Thymus (tissue), 11 donors: ENCODE results near the gene CEP164. TPM values are rescaled to one million over a fixed set of nuclear protein-coding genes. Genes with fewer than 3 reads are reported as not detected.

ENCODE experiments used
- DNase-seq, 9 donors: peaks; one replicate each; pipeline ENCODE4 v3.0.0-alpha.2; 2013; ENCODE audit warnings: low spot score in 9 of 9, low read depth in 6 of 9, missing footprints in 1 of 9
- H3K27ac ChIP-seq, 2 donors: one replicate each; pipeline ENCODE4 v1.5.1; 2013; ENCODE audit warnings: control low read depth in 1 of 2, low read depth in 1 of 2, low read length in 1 of 2, mild to moderate bottlenecking in 1 of 2, moderate library complexity in 1 of 2
- H3K27me3 ChIP-seq, 2 donors: one replicate each; pipeline ENCODE4 v1.5.1; 2013; ENCODE audit warnings: low read length in 1 of 2; ENCODE audit not compliant: control insufficient read depth in 2 of 2, insufficient read depth in 1 of 2
- H3K36me3 ChIP-seq, 2 donors: one replicate each; pipeline ENCODE4 v1.5.1; 2013; ENCODE audit warnings: low read length in 1 of 2, mild to moderate bottlenecking in 1 of 2, moderate library complexity in 1 of 2; ENCODE audit not compliant: control insufficient read depth in 2 of 2, insufficient read depth in 2 of 2
- H3K4me1 ChIP-seq, 2 donors: one replicate each; pipeline ENCODE4 v1.5.1; 2013; ENCODE audit warnings: low read length in 2 of 2; ENCODE audit not compliant: control insufficient read depth in 2 of 2, insufficient read depth in 2 of 2
- H3K4me3 ChIP-seq, 2 donors: one replicate each; pipeline ENCODE4 v1.5.1; 2013; ENCODE audit warnings: low read length in 2 of 2, control low read depth in 1 of 2, mild to moderate bottlenecking in 1 of 2
- H3K9me3 ChIP-seq, 2 donors: one replicate each; pipeline ENCODE4 v1.5.1; 2013; ENCODE audit warnings: low read length in 1 of 2, mild to moderate bottlenecking in 1 of 2; ENCODE audit not compliant: control insufficient read depth in 2 of 2, insufficient read depth in 1 of 2
- WGBS: extraction: QIAGEN DNeasy Blood & Tissue Kit; methylation state at CpG from one replicate; pipeline ENCODE4 v1.1.7; 2013; 5-methylcytosine and 5-hydroxymethylcytosine counted together
- polyA plus RNA-seq: library from polyadenylated mRNA; stranded (reverse); fragments of 200-250 nt; gene quantifications from one replicate; pipeline ENCODE4 v1.2.3, GENCODE V29; 2013
- total RNA-seq: library from RNA; stranded (reverse); fragments of 120-200 nt; gene quantifications from one replicate; pipeline ENCODE4 v1.2.4, GENCODE V29; 2013
- donor health status: healthy.

CEP164 gene
- total and polyA plus RNA-seq, 2 donors, result 12.0 to 24.8 TPM

DNA sequence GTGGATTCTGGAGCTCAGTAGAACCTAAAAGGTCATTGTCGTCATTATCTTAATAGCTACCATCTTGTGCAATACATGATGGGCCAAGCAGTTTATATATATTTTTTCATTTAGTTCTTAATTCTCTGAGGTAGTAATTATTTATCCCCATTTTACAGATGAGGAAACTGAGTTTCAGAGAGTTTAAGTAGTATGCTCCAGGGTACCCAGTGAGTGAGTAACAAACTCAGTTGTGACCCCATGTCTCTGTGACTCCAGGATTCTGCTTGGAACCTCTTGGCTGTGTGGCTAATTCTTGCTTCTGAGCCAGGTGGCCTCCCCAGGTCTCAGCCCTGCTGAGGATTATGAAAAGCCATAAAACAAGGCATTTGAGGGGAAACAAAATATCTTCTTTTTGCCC is 82.6 kb downstream of the CEP164 start:
- DNase-seq, result no peak
- Histone ChIP-seq H3K4me3 (no peak overlapping the region), H3K4me1 (no peaks in the 10 kb centered on the region), H3K36me3 (peaks cover under 1 to 24% of the 10 kb centered on the region in 2 donors), H3K9me3 (peaks cover 1 to 3% of the 10 kb centered on the region in 2 donors), H3K27ac (no peak overlapping the region), H3K27me3 (no peaks in the 10 kb centered on the region)
- WGBS, result 98% methylated on average over 1 of the region's 1 CpG

DNA sequence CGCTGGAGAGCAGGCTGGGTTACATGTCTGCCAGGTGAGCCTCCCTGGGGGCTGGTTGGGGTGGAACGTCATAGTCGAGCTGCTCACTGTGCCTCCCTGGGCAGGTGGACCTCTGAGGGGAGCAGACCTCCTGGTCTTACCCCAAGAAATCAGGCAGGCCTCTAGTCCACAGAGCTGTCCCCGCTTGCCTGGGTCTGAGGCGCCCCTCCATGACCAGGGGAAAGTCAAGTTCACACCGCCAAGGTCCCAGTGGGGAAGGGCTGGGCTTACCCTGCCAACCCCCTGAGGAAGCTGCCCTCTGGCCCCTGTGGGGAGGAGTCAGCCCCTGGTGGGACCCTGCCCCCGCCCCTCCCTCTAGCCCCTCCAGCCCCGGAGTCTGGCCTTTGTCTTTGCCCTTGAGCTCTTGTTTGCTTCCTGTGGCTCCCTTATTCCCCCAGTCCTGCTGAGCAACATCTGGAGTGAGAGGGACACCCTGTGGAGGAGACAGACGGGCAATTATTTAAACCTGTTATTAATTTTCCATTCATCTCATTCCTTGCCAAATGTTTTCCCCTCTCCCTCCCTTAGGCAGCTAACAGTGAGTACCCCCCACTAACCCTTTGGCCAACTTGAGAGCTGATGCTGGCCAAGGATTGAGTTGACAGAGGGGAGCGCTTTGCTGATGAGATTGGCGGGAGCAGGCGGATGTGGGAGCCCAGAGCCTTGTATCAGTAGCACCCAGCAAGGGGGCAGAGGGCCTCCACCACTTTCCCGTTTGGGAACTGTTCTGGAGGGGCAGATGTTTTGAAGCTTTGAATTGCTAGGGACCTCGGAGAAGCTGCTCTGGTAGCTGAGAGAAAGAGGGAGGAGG is 83.4 kb downstream of the CEP164 start:
- WGBS, result 96% methylated on average over 14 of the region's 14 CpGs
- peaks cover 0 to 24% of the 10 kb centered on the region in 2 donors for H3K36me3 ChIP-seq
- DNase-seq, result no peak

DNA sequence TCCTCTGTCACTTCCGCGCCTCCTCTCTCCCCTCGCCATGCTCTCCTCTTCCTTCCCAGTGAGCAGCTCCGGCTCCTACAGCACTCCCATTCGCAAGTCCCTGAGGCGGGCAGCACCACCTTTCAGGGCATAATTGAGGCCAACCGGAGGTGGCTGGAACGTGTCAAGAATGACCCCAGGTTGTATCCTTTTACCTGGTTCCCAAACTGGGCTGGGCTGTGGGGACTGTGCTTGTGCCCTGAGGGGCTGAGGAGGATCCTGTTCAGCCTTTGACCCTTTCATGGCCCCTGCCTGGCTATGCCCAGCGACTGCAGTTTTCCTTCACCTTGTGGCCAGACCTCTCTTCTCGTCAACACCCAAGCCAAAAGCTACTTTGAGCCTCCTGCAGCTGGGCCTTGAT is 84.1 kb downstream of the CEP164 start:
- peaks cover 0 to 24% of the 10 kb centered on the region in 2 donors for H3K36me3 ChIP-seq

More for the DNA sequence above, 83.4 kb downstream of the CEP164 start:
- Histone ChIP-seq H3K4me3 (no peak overlapping the region), H3K4me1 (no peaks in the 10 kb centered on the region), H3K27ac (no peak overlapping the region), H3K27me3 (no peaks in the 10 kb centered on the region), H3K9me3 (no peaks in the 10 kb centered on the region)

DNA sequence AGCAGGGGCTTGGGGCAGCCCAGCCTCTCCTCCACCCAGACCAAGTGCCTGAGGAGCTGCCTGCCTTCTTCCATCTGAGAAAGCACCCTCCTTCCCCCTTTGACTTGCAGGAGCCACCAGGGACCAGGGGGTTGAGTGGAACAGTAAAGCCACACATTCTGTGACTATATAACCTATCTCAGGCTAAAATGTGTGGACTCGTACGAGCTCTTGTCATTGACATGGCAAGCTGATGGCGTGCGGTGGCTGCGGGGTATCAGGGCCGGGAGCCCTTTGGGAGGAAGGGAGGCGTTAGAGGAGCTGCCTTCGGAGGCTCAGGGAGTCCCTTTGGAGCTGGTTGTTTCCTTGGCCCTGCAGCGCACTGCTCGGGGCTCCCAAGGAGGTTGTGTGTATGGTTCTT is 84.5 kb downstream of the CEP164 start:
- DNase-seq, result no peak

More for the DNA sequence above, 84.1 kb downstream of the CEP164 start:
- no peak for DNase-seq
- Histone ChIP-seq H3K4me3 (no peak overlapping the region), H3K4me1 (no peaks in the 10 kb centered on the region), H3K9me3 (no peaks in the 10 kb centered on the region), H3K27me3 (no peaks in the 10 kb centered on the region), H3K27ac (no peak overlapping the region)
- 87% methylated on average over 10 of the region's 10 CpGs for WGBS

DNA sequence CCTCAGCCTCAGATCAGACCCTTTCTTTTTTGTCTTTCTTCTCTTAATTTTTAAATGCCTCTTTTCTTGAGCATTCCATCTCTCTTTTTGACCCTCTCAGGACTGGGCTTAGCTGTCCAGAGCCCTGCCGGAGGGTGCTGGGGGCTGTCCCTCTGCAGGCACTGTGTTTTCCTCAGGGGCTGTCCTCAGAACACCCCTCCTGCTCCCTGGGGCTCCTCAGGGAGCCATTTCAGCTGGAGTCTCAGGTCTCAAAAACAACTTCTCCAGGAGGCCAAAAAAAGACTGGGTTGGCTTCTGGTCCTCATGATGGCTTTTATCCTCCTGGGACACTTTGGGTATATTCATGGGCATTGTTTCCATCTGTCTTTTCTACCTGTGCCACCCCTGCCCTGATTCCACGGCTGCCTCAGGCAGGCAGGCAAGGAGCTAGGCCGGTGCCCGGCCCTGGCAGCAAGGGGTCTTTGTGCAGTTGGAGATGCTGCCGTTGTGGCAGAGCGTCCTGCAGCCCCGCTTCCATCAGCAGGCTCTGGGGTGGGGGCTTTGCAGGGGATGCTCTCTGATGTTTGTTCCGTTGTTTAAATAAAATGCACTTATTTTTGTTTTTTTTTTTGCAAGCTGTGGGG is 85.1 kb downstream of the CEP164 start:
- WGBS, result 98% methylated on average over 8 of the region's 8 CpGs
- peaks cover 0 to 22% of the 10 kb centered on the region in 2 donors for H3K36me3 ChIP-seq
- no peaks in the 10 kb centered on the region for H3K27me3 ChIP-seq
- no peak overlapping the region for H3K4me3 ChIP-seq
- no peaks in the 10 kb centered on the region for H3K4me1 ChIP-seq
- H3K9me3 ChIP-seq, result no peaks in the 10 kb centered on the region
- DNase-seq, result no peak
- H3K27ac ChIP-seq, result no peak overlapping the region

More for the DNA sequence above, 84.5 kb downstream of the CEP164 start:
- H3K9me3 ChIP-seq, result no peaks in the 10 kb centered on the region
- H3K27me3 ChIP-seq, result no peaks in the 10 kb centered on the region
- H3K27ac ChIP-seq, result no peak overlapping the region
- H3K4me3 ChIP-seq, result no peak overlapping the region
- WGBS, result 88% methylated on average over 10 of the region's 10 CpGs
- peaks cover 0 to 24% of the 10 kb centered on the region in 2 donors for H3K36me3 ChIP-seq
- H3K4me1 ChIP-seq, result no peaks in the 10 kb centered on the region

DNA sequence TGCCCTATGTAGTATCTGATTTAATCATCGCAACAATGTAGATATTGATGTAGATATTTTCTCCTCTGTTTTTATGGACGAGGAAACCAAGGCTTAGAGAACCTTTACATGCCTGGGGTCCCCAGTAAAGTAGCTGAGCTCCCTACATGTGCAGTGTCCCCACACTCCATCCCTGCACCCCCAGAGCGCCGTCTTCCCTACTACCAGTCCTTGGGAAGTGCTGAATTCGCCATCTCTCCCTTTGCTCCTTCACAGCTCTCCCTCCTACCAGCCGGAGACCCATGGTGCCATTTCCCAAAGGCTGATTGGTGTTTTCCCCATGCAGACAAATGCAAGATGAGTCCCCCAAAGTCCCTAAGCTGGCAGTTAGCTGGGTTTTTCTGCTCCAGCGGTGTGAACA is 86.0 kb downstream of the CEP164 start:
- H3K27ac ChIP-seq, result no peak overlapping the region
- H3K4me3 ChIP-seq, result no peak overlapping the region
- DNase-seq, result no peak
- no peaks in the 10 kb centered on the region for H3K27me3 ChIP-seq
- WGBS, result 97% methylated on average over 7 of the region's 7 CpGs
- H3K36me3 ChIP-seq, result peaks cover 0 to 14% of the 10 kb centered on the region in 2 donors
- H3K9me3 ChIP-seq, result no peaks in the 10 kb centered on the region
- no peaks in the 10 kb centered on the region for H3K4me1 ChIP-seq

DNA sequence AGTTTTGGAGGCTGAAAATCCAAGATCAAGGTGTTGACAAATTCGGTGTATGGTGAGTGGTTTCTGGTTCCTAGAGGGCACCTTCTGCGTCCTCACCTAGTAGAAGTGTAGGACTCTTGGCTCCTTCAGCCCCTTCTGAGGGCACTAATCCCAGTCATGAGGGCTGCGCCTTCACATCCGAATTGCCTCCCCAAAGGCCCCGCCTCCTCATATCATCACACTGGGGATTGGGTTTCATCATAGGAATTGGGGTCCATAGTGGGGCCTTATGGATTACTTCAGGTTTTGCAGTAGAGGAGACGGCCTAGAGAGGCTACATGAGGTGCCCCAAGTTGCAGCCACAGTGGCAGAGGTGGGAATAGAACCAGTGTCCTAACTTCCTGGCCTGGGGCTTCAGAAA is 87.1 kb downstream of the CEP164 start:
- H3K27me3 ChIP-seq, result no peaks in the 10 kb centered on the region
- no peak for DNase-seq
- WGBS, result 99% methylated on average over 6 of the region's 6 CpGs
- no peaks in the 10 kb centered on the region for H3K9me3 ChIP-seq
- peaks cover 0 to 3% of the 10 kb centered on the region in 2 donors for H3K36me3 ChIP-seq
- no peaks in the 10 kb centered on the region for H3K4me1 ChIP-seq
- H3K4me3 ChIP-seq, result no peak overlapping the region
- H3K27ac ChIP-seq, result no peak overlapping the region

DNA sequence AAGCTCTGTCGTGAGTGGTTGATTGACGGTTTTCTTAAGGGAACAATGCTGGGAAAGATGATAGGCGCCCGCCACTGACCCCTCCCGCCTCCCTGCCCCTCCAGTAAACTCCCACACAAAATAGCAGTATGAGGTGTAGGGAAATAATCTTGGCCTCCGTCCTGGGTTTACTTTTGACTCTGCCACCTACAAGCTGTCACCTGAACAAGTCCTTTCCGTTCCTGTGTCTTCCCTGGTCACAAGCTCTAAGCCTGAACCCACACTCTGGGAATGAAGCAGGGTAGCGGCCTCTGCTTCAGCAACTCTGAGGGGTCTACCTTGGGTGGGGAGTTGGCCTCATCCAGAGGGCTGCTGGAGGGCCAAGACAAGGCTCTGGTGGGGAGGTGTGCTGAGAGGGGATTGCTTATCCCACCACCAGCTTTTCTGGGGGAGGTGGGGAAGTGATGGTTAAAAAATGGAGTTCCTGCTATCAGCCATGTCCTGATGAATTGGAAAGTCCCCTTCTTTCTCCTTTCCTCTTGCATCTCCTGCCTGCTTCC is 87.8 kb downstream of the CEP164 start:
- Histone ChIP-seq H3K27me3 (no peaks in the 10 kb centered on the region), H3K4me3 (no peak overlapping the region), H3K27ac (no peak overlapping the region), H3K36me3 (no peaks in the 10 kb centered on the region), H3K4me1 (no peaks in the 10 kb centered on the region), H3K9me3 (no peaks in the 10 kb centered on the region)
- WGBS, result 94% methylated on average over 8 of the region's 8 CpGs
- DNase-seq, result no peak

DNA sequence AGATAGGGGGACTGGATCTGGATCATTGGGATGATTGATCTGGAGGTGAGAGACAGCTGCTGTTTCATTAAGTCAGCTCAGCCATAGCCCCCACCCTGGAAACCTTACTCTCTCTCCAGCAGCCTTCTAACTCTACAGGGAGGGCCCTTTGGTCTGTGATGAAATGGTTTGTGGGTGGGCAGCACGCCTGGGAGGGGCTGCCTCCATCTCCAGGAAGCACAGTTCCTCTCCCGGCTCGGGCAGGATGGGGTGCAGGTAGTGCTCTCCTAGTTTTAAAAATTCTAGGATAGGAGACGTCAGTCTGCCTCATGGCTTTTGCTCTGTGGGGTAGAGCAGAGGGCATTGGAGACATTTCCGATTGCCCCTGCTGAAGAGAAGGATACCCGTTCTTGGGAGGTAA is 89.7 kb downstream of the CEP164 start:
- H3K27me3 ChIP-seq, result no peaks in the 10 kb centered on the region
- H3K36me3 ChIP-seq, result no peaks in the 10 kb centered on the region
- DNase-seq, result no peak
- H3K4me3 ChIP-seq, result no peak overlapping the region
- no peak overlapping the region for H3K27ac ChIP-seq
- no peaks in the 10 kb centered on the region for H3K4me1 ChIP-seq
- WGBS, result 72% methylated on average over 6 of the region's 6 CpGs
- no peaks in the 10 kb centered on the region for H3K9me3 ChIP-seq
